GM21619 (cell line): Measurements from ENCODE around the gene RPN2.
"Not testable (repeated sequence)": the region's sequence is repeated elsewhere in the genome, so short reads cannot be mapped to it uniquely, and the experiment has no call there.

Experiments used
- ATAC-seq: cut with Tn5 transposase; IDR thresholded peaks from one replicate; pipeline ENCODE4 v1.9.1; 2021; ENCODE audit not compliant: unreplicated experiment

The RPN2 gene

DNA sequence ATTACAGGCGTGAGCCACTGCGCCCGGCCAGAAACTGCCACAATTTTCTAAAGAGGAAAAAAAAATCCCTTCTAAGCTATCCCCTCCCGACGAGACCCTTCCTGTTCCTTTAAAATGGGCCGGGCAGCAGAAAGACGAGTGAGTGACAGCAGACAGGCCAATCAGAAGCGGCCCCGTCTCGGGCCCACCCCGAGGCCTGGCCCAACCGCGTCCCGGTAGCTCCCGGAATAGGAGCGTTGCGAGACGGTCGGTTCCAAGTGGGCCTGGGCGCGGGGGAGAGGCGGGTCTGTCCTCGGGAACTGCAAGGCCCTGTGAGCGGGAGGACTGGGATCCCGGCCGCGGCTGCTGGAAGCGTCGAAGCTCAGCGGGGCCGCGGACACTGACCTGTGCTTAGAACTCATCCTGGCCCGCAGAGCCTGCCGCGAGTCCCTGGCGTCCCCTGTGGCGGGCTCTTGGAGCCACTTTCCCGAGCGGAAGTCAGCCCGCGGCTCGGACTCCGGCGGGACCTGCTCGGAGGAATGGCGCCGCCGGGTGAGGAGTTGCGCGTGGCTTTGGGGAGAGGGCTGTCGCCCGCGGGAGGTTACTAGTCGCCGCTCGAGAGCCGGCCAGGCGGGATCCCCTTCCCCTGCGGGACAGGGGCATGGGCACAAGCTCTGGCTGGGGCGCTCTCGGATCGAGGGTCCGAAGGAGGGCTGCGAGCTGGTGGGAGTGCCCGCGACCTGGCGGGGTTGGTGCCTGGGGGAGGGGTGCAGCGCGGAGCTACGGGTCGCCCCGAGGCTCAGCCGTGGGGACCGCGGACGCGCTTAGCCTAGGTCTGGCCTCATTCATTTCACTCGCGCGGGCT, at the start of gene RPN2, which contains the start of gene MROH8:
TSS of gene RPN2 (plus strand) at position 492 of the 844 bp plus-strand sequence. CDS start at position 519, 27 bp downstream.
TSS of gene MROH8 (minus strand) at position 710 of the 844 bp plus-strand sequence.
- peak; percentile 89 for ATAC-seq

DNA sequence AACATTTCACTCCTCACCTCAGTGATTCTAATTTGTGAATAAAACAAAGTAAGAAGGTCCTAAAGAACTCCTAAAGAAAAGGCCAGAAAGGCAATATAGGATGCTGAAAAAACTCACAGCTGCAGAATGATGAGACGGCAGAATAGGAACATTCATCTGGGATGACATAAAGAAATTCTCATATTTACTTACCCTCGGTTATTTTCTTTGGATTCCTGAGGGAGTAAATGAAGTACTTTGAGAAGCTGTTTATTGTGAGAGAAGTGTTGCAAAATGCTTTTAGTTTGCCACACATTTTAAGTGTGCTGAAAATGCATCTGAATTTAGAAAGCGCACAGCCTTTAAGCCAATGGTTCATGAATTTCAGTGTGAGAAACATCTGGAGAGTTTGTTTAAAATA, 47.6 kb upstream of the RPN2 start:
- ATAC-seq: no peak

DNA sequence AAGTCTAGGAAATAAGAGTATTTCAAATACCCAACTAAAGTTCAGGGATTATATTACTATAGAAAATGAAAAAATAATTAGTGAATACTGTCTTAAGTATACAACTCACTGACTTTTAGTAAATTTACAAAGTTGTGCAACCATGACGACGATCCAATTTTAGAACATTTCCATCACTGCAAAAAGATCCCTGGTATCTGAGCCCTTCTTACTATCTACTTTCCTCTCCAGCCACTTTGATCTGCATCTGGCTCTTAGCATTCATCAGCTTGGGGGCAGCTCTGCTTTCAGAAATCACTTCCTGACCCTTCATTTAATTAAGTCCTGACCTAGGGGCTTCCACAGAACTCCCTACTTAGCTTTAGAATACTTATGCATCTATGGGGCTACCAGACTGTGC, 45.2 kb upstream of the RPN2 start:
- no peak for ATAC-seq

DNA sequence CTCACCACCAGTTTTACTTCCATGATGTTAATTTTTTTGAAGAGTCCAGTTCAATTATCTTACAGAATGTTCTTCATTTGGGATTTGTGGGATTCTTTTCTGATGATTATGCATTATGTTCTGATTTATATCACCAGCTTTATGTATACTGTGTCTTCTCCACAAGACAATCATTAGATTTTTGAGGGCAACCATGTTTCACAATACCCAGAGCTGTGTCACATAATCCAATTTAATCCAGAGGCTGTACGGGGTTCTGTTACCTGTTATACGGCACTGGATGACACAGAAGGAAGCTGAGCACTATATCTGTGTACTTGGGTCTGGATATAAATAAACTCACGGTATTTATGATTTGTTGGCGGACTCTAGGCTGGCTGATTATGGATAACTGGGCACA, 41.6 kb upstream of the RPN2 start:
- no peak for ATAC-seq

DNA sequence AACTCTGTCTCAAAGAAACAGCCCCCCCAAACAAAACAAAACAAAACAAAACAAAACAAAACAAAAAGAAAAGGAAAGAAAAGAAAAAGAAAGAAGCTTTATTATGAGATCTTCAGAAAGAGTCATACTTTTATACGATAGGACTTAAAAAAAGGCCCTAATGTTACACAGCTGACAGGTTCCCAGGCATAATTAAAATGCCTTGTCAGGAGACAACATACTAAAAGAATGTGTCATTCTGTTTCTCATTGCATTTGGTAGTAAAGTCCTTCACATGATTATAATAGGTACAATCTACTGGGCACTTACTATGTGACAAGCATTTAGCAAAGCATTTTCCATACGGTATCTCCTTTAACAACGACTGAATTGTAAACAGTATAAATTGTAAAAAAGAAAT, 36.4 kb upstream of the RPN2 start:
- no peak for ATAC-seq

DNA sequence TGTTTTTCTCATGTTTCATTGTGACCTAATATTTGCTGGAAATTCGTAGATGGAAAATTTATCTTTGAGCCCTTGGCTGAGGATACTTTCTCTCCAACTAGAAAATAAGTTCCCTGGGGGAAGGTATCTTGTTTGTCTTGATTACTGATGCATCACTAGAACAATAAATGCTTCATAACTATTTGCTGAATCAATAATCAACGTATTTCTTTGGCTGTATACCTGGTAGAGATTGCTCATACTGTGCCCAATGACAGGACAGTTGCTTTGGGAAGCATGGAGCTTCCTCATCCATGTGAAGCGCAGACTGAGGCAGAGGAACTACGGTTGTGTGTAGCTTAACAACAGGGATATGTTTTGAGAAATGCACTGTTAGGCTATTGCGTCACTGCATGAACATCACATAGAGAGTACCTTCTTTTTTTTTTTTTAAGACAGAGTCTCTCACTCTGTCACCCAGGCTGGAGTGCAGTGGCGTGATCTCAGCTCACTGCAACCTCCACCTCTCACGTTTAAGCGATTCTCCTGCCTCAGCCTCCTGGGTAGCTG, 34.2 kb upstream of the RPN2 start:
- ATAC-seq: no peak

DNA sequence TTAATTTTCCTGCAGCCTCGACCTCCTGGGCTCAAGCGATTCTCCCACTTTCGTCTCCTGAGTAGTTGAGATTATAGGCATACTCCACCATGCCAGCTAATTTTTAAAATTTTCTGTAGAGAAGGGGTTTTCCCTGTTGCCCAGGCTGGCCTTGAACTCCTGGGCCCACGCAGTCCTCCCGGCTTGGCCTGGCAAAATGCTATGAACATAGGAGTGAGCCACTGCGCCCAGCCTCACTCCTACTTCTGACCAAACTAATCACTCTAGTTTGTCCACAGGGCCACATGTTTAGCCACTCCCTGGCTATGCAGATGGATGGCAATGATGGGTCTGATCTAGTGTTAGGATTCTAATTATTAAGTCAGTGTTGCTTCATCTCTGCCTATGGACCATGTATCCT, 31.9 kb upstream of the RPN2 start:
- ATAC-seq: no peak

DNA sequence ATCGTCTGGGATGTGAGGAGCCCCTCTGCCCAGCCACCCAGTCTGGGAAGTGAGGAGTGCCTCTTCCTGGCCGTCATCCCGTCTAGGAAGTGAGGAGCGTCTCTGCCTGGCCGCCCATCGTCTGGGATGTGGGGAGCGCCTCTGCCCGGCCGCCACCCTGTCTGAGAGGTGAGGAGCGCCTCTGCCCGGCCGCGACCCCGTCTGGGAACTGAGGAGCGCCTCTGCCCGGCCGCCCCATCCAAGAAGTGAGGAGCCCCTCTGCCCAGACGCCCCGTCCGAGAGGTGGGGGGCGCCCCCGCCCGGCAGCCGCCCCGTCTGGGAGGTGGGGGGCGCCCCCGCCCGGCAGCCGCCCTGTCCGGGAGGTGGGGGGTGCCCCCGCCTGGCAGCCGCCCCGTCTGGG, 28.3 kb upstream of the RPN2 start:
- ATAC-seq: not testable (repeated sequence)

DNA sequence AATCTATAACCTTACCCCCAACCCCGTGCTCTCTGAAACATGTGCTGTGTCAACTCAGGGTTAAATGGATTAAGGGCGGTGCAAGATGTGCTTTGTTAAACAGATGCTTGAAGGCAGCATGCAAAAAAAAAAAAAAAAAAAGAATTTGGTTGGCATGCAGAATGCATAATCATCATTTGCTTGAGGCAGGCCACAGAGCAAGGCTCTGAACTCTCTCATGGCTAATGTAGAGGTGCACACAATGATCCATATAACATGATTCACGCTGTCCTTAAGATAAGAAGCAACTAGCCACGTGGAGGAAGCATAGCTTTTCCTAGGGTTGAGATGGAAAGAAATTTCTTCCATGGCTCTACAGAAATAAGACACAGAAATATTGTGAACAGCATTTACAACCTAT, 27.6 kb upstream of the RPN2 start:
- no peak for ATAC-seq

DNA sequence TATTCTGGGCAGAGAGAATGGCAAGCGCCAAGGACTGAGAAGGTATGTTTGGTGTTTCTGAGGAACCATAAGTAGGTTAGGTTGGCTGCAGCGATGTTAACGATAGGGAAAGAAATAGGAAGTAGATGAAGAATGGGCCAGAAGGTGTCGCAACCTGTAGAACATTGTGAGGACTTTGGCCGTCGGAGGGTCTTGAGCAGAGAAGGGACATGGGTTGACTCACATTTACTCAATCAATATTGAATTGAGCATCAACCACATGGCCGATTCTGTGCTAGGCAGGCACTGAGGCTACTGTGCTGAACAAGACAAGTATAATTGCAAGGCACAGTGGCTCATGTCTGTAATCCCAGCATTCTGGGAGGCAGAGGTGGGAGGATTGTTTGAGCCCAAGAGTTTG, 26.8 kb upstream of the RPN2 start:
- no peak for ATAC-seq

DNA sequence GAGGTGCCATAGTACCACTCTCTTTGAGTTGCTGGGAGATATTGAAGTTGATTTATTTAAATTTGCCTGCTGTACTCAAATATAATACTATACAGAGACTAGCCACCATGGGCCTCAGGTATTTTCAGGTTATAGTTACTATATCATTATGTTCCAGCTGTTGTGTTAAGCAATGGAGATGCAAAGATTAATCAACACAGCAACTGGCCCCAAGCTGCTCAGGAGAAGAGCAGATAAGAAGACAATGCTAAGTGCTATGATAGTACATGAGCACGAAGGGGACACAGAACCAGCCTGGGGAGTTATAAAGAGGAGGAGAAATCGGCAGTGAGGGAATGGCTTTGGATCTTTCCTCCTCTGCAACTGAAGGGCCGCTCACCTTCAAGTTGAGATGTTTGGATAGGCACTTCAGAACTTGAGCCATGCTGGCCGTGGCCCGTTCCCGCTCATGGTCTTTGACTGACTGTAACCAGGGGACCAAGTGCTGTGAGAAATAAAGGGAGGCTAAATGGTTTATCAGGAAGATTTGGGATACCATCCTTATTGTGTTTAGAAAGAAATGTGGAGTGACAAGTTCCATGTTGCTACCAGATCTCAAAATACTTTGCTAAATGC, 24.3 kb upstream of the RPN2 start:
- ATAC-seq: no peak

DNA sequence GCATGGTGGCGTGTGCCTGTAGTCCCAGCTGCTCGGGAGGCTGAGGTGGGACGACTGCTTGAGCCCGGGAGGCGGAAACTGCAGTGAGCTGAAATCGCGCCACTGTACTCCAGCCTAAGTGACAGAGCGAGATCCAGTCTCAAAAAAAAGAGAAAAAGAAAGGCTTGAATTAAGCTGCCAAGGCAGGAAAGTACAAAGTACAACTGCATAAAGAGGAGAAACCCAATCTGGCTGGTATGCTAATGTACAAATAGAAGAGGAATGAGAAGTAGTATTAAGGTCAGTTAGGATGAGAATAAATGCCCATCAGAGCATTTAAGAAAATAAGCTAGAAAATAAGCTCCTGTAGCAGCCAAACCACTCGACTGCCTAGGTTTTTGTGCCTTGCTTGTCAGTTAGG, 23.1 kb upstream of the RPN2 start:
- ATAC-seq: no peak

DNA sequence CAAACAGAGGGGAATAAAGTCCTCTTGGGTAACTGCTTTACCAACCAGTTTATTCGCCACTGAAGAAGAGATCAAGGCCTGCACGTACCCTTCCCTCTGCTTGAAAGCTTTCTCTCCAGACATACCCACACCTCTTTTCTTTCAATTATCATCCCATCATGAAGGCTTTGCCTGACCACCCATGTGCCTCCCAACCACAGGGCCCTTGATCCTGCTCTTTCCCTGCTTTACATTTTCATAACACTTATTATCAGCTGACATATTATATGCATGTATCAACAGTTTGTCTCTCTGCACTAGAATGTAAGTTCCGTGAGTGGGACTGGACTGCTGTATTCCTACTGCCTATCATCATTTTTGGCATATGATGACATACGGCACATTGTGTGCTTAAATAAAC, 20.9 kb upstream of the RPN2 start:
- ATAC-seq: no peak

DNA sequence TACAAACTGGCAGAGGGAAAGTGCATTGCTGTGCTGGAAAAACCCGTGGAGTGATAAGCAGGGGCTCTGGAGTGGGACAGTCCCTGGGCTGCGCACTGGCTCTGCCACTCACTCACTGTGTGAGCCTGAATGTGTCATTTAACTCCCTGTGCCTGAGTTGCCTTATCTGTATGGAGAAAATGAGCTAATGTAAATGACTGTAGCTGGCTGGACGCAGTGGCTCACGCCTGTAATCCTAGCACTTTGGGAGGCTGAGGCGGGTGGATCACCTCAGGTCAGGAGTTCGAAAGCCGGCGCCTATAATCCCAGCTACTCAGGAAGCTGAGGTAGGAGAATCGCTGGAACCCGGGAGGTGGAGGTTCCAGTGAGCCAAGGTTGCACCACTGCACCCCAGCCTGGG, 18.4 kb upstream of the RPN2 start:
- no peak for ATAC-seq

DNA sequence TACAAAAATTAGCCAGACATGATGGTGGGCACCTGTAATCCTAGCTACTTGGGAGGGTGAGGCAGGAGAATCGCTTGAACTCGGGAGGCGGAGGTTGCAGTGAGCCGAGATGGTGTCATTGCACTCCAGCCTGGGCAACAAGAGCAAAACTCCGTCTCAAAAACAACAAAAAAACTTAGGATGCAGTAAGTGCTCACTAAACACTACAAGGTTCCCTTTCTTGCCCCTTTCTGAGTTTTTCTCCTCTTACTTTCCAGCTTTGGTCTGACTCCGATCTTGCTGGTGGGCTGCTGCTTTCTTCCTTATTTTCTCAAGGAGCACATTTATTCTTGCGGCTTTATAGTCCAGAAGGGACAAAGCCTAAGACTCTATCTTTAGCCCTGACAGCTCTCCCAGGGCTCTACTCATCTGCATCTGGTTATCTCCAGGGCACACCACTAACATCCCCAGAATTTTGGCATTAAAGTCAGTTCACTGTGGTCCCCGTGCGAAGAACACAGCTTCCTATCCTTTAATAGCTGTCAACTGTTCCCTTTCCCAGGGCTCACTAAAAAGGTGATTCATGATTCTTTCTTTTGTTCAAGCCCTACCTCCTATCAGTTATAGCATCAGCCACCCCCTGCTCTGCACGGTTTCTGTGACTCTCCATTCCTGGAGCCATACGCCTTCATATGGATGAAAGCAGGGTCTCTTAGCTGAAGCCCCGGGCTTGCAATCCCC, 17.1 kb upstream of the RPN2 start:
- no peak for ATAC-seq

DNA sequence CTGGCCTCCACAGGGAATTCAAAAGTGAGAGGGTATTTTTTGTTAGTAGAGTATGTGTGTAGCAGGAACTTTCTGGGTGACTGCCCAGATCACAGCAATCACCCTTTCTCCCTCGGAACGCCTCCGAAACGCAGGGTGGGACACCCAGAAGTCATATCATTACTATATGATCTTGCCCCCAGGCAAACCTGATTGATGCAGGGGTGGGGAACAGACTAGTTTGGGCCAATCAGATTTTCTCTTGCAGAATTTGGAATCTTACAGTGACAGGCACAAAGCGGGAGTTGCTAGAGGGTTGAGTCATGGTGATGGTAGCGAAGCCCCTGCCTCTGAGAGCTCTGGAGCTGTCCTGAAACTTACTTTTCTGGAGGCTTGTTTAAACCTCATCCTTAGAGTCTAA, 16.5 kb upstream of the RPN2 start:
- ATAC-seq: no peak

DNA sequence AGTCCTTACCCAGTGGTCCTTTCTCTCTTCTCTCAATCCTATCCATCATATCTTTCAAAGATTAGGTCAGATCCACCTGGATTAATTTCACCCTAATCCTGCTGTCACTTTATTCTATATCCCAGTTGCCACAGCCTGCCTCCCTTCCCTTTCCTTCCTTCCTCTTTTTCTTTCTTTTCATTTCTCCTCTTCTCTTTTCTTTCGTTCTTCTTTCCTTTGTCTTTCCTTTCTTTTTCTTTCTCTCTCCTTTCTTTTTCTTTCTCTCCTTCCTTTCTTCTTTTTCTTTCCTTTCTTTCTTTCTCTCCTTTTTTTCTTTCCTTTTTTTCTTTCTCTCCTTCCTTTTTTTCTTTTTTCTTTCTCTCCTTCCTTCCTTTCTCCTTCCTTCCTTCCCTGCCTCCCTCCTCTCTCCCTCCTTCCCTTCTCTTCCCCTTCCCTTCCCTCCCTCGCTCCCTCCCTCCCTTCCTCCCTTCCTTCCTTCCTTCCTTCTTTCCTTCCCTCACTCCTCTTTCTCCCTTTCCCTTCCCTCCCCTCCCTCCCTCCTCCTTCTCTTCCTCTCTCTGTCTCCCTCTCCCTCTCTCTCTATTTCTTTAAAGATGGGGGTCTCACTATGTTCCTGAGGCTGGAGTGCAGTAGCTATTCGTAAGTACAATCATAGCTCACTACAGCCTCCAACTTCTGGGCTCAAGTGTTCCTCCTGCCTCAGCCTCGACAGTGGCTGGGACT, 15.1 kb upstream of the RPN2 start:
- no peak for ATAC-seq

DNA sequence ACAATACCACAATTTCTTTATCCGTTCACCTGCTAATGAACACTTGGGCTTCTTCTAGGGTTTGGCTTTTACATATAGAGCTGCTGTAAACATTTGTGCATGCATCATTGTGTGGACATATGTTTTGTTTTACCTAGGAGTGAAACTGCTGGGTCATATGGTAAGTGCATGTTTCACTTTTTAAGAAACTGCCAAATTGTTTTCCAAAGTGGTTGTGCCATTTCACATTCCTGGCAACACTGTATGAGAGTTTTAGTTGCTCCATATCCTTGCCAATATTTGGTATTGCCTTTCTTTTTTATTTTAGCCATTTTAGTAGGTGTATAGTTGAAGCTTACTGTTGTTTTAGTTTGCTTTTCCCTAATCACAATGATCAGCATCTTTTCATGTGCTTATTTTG, 14.1 kb upstream of the RPN2 start:
- ATAC-seq: no peak

DNA sequence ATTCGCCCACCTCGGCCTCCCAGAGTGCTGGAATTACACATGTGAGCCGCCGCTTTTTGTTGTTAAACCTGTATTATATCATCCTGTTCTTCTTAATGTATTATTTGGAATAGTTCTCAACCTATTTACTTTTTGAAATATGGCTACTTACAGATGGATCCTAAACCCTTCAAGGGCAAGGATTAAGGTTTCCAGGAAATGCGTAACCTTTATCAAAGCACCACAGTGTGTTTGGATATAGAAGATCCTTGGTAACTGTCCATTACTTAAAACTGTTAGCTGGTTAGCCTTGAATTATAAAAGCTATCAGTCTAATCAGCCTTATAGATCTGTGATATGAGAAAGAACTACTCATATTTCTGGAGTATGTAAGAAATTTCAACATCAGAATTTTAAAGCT, 12.3 kb upstream of the RPN2 start:
- no peak for ATAC-seq

DNA sequence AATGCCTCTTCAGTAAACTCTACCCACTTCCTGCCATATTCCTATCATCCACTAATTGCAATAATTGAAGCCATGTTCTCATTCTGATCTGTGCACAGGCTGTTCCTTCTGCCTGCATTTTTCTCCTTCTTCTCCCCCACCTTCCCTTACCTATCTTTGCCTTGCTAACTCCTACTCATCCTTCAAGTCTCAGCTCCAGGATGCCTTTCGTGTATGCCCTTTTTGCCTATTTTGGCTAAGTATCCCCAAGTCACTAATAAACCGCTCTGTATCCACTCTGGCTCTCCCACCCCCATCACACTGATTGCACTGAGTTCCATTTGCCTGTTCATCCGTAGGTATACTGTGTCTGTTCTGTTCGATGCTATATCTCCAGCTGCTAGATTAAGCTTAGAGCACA, 6.3 kb upstream of the RPN2 start:
- ATAC-seq: no peak
